NCI-H128 (cell line): ENCODE measurements around the gene LONRF2.

Experiments used
- DNase-seq: peaks from one replicate; lab custom pipeline; 2025; ENCODE audit not compliant: unreplicated experiment; lab: John Stamatoyannopoulos, UW

LONRF2 gene

GRCh38 chr2:100301881-100302584, 20.3 kb downstream of the LONRF2 start:
- DNase-seq, result no peak

- DNase-seq, result no peak
Measured at GRCh38 chr2:100299548-100299947, 22.8 kb downstream of the LONRF2 start.

- DNase-seq, result no peak
Measured at GRCh38 chr2:100297511-100297910, 24.8 kb downstream of the LONRF2 start.

DNA sequence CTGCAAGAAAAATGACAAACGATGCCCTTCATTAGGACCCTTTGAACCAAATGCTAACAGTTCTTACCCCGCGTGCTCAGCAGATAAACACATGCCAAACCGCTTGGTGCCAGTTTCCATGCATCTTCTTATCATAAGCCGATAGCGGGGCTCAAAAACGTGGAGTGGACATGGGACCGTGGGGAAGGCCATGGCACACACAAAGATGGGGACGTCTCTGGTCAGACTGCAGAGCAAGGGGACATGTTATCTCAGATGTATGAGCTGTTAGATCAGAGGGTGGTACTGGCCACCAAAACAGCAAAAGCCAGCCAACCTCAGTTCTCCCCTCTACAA, 28.2 kb downstream of the LONRF2 start:
- DNase-seq, result no peak

GRCh38 chr2:100293341-100294161, 28.8 kb downstream of the LONRF2 start:
- DNase-seq, result no peak

- DNase-seq, result no peak
Measured at GRCh38 chr2:100292022-100292580, 30.2 kb downstream of the LONRF2 start.

DNA sequence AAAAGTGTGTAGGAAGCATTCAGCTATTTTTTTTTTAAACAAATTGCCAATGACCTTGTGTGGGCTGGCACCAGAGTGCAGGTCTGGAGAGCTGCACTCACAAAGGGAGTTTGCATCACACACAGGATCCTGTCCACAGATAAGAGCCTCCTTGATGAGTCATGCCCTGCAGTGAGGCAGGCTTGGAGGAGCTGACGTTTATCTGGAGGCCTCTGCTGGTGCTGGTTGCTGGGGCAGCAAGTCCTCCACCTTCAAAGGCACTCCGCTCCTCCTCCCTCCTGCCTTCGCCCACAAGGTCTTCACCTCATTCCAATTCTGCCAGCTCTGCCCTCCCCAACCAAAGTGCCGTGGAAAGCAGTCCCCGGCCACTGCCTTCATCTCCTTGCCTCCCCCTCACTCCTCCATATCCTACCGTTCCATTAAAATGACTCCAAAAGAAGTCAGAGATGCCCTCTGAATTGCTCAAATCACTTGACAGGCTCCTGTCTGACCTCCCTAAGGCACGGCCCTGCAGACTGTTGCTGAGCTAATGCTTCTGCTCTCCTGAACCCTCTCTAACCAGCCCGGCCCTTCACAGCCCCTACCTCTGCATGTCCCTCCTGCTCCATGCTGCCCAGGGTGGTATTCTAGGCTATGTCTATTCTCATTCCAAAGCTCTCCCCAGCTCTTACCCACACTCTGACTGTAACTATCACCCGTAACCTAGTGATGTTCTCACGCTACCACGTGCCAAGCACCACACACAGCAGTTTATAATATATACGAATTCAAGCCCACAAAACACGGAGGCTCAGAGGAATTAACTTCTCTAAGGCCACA, 30.9 kb downstream of the LONRF2 start:
- no peak for DNase-seq

DNA sequence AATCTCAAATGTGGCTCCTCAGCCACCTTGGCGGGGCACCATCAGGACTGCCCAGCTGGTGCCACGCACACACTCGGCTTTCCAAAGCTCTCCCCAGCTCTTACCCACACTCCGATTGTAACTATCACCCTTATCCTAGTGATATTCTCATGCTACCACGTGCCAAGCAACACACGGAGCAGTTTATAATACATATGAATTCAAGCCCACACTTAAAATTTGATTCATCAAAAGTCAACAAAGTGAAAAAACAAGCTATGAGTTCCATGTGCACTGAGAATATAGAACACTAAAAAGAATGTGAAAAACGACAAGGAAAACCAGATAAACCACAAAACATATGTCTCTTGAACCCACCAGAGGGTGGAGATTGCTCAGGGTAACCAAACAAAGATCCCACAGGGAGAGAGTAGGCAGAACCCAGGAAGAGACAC, 31.6 kb downstream of the LONRF2 start:
- no peak for DNase-seq

GRCh38 chr2:100289020-100289419, 33.3 kb downstream of the LONRF2 start:
- DNase-seq, result no peak

GRCh38 chr2:100286318-100286717, 36.0 kb downstream of the LONRF2 start:
- DNase-seq, result no peak

DNA sequence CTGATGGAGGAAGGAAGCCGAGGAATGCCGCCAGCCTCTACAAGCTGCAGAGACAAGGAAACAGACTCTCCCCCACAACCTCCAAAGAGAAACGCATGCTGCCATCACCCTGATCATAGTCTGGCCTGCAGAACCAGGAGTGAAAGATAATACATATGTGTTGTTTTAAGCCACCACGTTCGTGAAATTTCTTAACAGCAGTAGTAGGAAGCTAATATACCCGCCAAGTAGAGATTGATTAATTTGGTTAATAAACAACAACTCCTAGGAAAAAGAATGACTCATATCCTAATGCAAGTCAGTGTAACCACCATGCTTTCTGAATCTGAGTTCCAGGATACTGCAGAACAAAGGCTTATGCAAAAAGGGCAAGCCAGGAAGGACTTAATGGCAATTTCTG, 36.6 kb downstream of the LONRF2 start:
- no peak for DNase-seq

GRCh38 chr2:100285011-100285410, 37.3 kb downstream of the LONRF2 start:
- DNase-seq, result no peak

GRCh38 chr2:100283724-100284501, 38.4 kb downstream of the LONRF2 start:
- no peak for DNase-seq

DNA sequence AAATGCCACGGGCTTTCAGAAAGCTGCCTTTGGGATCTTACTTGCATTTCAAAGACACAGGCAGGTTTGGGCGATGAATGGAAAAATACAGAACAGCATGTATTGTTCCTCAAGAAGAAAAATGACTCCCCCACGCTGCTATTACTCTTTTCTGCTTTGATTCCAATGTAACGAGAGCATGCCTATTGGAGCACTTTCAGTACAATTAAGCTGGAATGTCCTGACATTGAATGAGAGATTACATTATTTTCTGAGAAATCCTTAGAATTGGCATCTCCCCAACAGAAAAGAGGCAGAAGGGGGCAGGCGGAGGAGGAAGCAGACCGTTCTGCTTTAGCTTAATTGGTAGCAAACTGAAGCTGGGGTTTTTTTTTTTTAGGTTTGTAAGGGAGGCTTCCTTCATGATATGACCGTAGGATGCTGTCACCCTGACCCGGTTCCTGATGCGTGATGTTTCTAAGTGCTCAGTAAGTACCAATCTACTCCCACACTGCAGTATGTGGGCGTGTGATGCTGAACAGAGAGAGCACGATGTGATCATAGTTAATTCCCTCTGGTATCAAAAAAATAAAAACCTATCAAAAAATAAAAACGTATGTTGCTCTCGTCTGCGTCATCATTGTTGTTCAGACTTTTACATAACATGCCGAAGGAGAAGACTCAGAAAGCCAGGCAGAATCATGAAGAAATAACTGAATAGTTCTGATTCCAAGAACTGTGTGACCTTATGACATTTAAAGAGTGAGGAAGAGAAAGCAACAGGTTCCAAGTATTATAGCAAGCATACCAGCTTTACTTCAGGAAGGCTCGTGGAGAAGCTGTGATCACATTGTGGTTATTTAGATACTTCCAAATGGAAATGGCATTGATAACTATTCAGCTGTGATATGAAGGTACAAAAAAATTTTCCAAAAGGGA, 40.5 kb downstream of the LONRF2 start:
- DNase-seq, result no peak

DNA sequence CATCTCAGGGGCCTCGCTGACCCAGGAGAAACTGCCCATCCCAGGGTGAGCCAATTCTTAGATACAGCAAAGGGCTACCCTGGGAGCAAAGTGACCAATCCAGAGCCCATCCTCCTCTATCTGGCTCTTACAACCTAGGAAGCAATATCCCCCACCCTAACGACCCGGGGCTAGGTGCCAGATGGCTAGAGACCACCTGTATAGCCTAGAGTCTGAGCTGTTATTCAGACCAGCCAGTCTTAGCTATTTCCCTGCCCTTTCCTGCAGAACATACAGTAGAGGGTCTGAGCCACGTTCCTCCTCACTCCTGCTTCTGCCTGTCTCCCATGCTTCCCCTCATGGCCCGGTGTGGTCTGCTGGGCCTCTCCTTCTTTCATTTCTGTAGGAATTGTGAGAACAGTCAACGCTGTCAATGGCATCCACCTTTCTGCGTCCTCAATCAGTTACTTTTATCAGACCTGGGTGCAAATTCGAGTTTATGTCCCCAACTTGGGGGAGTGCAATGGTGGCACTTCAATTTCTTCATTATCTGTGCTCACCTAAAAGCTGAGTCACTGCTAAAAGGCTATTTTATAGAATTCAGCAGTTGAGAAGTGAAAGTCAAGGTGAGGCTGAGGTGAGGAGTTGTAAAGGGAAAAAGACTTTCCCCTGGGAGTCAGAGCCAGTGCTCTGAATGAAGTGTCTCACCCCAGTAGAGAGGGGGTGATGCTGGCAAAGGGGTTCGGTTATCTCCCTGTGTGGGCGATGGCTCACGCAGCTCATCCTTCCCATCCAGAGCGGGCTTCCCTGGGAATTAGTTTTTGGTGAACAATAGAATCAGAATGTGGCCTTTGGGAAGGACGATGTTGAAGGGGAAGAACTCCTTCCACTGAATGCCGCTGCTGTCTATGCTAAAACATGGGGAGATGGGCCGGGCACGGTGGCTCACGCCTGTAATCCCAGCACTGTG, 42.4 kb downstream of the LONRF2 start:
- no peak for DNase-seq

GRCh38 chr2:100278986-100279385, 43.3 kb downstream of the LONRF2 start:
- no peak for DNase-seq

- no peak for DNase-seq
Measured at GRCh38 chr2:100278501-100278900, 43.8 kb downstream of the LONRF2 start.

- no peak for DNase-seq
Measured at GRCh38 chr2:100277540-100278207, 44.6 kb downstream of the LONRF2 start.
